Left renal pelvis (tissue), 4 donors: ENCODE measurements around the gene GPHN. TPM values are rescaled to one million over a fixed set of nuclear protein-coding genes. Genes with fewer than 3 reads are reported as not detected.
"Not testable (repeated sequence)": the region's sequence is repeated elsewhere in the genome, so short reads cannot be mapped to it uniquely, and the experiment has no call there.

Source experiments
- DNase-seq, 4 donors: peaks; one replicate each; pipeline ENCODE4 v3.0.0-alpha.2; 2013; ENCODE audit warnings: low read depth in 4 of 4, low spot score in 3 of 4
- polyA plus RNA-seq, 4 donors: library from polyadenylated mRNA; unstranded; fragments of 120-200 nt; gene quantifications; one replicate each; pipeline ENCODE4 v1.2.1, GENCODE V29; 2013; ENCODE audit not compliant: insufficient read length in 4 of 4

The GPHN gene
- polyA plus RNA-seq, 4 donors: 21.1 to 82.0 (median 66.4) TPM

DNA sequence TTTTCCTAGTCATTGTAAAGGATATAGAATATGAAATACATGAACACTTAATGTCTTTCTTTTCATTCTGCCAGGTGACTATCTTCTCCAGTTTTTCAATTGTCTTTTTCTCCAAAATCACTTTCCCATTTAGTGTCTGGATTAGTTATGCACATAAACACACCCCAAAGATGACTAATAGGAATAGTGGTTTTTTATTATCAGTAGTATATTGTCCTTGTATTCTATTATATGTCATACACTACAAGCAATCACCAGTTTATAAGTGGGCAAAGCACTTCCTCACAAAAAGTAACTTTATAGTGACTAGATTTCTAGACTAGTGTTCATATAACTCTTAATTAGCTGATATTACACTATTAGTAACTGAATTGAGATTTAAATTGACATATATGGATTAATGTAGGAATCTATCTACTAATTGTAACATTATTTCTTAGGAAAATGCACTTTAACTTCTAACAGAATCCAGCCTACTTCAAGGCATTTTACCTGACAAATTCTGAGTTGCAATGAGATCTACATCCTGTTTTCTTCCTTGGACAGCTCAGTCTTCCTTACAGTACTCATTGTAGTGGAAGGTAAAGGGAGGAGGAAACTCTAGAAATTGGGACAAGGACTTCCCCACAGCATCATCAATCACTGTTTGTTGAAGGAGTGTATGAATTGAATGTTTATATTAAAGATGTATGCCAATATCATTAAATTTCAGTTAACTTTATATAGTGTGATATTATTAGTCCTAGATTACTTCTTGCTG lies 495.2 kb downstream of the GPHN start:
- no peak for DNase-seq

DNA sequence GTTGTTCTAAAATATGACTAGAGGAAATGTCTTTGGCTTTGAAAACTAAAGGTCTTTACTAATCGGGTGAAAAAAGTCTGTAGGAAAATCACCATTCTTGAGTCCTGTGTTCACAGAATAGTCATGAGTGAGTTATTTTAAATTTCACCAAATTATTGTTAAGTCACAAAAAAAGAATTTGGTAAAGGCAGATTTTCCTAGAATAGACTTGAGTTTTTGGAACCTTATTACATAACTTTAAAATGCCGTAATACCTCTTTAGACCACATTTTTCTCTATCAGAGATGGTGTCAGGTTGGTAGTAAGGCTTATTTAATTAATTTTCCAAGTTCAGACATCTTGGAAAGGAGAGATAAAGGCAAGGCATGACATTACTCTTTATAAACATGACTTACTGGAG lies 496.6 kb downstream of the GPHN start:
- no peak for DNase-seq

DNA sequence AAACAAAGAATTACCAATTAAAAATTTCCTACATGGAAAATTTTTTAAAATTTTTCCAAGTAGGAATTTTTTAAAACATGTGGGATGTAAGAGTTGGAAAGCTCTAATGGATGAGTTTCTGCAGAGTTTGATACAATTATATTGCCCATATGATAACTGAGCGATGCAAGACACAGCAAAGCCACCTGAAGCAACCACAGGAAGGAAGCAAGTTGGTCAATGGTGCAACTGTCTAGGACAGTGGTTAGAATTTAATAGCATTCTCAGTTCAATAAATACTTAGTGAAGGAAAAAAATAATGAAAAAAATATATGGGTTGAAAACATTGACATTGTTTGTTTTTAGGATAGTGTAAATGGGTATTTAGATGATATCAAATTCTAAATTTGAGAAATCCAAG lies 502.7 kb downstream of the GPHN start:
- DNase-seq: no peak

DNA sequence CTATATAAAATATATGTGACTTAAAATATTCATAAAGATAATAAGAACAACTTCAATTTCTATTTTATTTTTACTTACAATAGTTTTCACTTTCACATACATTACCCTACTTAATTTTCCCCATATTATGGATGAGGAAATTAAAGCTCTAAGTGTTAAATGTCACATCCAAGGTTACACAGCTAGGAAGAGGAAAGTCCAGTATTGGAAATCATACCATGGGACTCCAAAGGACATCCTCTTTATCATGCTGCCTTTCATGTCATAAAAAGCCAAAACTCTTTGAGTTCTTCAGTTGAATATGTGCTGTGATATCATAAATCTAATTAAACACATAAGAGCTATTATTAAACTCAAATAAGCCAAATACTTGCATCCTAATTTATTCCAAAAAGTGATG lies 508.9 kb downstream of the GPHN start:
- no peak for DNase-seq

DNA sequence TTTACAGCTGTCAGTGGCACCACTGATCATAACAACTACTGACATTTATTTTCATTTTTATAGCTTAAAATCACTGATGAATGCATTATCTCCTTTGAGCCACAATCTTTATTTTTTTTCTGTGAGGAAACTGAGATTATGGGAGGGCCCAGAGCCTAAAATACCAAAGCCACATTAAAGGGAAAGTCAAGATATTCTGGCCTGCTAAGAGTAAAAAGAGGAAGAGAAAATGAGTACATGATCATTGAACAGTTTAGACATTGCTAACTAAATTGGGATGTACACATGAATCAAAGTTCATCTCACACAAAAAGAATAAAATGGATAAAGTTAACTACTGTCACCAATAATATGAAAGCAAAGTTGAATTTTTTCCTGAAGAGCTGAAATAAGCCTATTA lies 510.8 kb downstream of the GPHN start:
- DNase-seq: no peak

DNA sequence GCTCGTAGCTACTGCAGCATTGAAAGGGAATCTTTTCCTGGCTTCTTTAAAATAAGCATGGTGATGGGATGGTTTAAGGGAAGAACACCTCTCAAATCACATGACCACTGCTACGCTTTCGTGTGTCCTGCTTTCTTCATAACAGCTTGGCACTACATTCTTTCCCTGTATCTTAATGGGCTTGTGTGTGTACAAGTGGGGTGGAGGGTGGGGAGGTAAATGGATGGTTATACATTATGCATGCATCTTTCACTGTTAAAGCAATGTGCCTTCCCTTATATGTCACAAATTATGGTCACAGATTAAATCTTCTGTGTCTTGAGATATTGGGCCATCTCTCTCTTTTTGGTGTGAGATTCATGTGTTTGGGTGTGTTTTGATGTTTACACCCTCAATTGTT lies 511.8 kb downstream of the GPHN start:
- DNase-seq: no peak

DNA sequence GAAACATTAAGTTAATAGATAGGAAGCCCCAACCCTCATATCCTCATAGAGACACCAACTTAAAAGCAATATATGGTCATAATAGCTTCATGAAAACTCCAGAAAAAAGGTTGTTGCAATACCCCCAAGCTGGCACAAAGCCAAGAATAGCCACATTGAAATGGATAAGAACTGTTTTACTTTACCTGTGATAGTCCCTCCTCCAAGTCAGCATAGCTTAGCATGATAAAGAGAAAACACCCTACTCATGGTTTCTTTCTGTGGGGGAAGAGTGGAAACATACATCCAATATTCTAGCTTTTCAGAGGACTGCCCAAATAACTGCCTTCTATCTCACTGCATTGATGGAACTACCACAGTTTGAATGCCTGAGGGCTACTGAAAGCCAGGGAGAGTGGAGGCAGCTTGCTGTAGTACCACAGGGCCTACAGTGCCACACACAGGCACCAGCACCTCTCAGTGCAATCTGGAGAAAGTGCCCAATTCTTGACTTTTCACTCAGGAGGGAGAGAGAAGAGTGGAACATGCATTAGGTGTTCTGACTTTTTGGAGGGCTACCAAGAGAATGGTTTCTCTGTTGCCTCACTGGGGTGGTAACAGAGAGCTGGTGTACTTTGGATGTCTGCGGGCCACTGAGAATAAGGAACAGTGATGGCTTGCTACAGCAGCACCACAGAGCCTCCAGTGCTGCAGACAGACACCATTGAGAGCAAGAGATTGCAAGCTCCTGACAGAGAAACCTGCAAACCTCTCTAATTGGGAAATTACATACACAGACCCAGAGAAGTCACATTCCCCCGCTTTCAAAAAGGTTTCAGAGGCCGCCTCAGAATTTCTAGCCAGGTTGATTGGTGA lies 524.2 kb downstream of the GPHN start:
- no peak for DNase-seq

DNA sequence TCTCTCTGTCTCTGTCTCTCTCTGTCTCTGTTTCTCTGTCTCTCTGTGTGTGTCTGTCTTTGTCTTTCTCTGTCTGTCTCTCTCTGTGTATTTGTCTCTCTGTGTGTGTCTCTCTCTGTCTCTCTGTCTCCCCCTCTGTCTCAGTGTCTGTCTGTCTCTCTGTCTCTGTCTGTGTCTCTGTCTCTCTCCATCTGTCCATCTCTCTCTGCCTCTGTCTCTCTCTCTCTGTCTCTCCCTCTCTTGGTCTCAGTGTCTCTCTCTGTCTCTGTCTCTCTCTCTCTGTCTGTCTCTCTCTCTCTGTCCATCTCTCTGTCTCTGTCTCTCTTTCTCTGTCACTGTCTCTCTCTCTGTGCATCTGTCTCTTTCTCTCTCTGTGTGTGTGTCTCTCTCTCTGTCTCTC lies 537.5 kb downstream of the GPHN start:
- DNase-seq: no peak

DNA sequence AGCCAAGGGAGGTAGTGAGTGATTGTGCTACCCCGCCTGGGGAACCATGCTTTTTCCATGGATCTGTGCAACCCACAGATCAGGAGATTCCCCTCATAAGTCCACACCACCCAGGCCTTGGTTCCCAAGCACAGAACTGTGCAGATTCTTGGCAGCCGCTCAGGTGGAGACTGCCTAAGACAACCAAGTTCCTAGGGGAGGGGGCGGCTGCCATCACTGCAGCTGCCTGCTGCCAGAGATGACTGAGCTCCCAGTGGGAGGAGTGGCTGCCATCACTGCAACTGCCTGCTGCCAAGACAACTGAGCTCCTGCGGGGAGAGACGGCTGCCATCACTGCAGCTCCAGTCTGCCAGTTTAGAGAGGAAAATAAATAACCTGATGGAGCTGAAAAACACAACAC lies 542.9 kb downstream of the GPHN start:
- no peak for DNase-seq

DNA sequence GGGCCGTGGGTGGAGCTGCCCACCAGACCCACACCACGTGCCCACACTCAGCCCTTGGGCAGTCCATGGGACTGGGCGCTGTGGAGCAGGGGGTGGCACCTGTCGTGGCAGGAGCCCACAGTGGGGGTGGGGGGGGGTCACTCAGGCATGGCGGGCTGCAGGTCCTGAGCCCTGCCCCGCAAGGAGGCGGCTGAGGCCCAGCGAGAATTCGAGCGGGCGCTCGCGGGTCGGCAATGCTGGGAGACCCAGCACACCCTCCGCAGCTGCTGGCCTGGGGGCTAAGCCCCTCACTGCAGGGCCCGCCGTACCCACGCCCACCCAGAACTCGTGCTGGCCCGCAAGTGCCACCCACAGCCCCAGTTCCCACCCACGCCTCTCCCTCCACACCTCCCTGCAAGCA lies 548.7 kb downstream of the GPHN start:
- DNase-seq: no peak

DNA sequence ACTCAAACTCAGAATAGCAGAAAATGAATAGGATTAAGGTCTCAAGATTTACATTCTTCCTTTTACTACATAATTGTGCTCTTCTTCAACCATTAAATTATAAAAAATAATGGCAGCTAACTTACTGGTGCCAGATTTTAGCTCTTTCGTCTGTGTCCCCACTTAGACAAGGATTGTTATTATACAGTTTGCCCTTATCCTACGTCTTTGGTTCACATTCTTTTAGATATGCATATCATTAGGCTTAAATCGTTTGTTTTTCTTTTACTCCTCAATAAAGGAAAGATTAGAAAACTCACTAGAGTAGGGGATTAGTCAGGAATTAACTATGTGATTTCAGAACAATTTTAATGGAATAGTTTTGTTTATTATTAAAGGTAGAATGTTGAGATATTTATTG lies 551.6 kb downstream of the GPHN start:
- no peak for DNase-seq

DNA sequence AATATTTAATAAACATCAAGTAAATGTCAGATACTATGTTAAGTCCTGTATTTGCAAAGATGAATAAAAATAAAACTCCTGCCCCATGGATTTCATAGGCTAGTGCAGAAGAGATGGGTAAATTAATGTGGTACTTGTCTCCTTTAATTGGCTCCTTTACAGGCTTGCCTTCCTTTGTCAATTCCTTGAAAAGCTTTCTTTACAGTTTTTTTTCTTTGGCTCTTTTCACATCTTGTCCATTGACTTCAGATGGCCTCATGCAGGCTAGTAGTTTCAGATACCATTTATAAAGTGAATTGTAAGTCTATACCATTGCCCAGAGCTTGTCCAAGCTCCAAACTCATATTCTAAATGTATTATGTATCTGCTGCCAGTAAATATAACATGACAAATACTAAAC lies 552.6 kb downstream of the GPHN start:
- DNase-seq: no peak

DNA sequence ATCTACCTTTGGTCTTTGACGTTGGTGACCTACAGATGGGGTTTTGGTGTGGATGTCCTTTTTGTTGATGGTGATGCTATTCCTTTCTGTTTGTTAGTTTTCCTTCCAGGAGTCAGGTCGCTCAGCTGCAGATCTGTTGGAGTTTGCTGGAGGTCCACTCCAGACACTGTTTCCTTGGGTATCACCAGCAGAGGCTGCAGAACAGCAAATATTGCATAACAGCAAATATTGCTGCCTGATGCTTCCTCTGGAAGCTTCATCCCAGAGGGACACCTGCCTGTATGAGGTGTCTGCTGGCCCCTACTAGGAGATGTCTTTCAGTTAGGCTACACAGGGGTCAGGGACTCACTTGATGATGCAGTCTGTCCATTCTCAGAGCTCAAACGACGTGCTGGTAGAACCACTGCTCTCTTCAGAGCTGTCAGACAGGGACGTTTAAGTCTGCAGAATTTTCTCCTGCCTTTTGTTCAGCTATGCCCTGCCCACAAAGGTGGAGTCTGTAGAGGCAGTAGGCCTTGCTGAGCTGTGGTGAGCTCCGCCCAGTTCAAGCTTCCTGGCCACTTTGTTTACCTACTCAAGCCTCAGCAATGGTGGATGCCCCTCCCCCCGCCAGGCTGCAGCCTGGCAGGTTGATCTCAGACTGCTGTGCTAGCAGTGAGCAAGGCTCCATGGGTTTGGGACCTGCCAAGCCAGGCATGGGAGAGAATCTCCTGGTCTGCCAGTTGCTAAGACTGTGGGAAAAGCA lies 559.3 kb downstream of the GPHN start:
- DNase-seq: not testable (repeated sequence)

DNA sequence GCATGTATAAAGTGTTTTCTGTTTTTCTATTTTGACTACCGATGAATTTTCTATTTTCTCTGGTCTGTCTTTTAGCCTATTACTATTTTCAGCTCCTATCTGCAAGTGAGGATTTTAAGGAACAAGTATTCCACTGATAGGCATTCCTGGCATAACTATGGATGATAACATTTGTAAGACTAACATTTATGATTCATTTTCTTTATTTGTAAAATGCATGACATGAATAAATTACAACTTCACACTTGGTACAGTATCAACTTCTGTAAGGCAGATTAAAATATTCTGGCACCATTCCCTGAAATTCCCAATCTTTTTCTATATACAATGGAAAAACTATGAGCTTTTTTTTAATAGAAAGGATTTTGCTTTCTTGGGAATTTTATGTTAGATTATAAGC lies 560.3 kb downstream of the GPHN start:
- DNase-seq: no peak

DNA sequence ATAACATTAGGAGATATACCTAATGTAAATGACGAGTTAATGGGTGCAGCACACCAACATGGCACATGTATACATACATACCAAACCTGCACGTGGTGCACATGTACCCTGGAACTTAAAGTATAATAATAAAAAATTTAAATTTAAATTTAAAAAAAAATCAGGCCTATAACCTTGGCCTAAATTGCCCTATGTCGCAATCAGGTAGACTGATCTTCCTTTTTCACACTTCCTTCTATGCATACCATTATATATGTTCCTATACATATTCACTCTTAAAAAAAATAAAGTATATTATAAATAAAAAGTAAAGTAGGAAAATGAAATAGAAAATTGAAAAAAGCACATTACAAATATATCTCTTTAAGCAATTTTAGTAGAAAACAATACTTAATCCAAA lies 563.6 kb downstream of the GPHN start:
- DNase-seq: no peak

DNA sequence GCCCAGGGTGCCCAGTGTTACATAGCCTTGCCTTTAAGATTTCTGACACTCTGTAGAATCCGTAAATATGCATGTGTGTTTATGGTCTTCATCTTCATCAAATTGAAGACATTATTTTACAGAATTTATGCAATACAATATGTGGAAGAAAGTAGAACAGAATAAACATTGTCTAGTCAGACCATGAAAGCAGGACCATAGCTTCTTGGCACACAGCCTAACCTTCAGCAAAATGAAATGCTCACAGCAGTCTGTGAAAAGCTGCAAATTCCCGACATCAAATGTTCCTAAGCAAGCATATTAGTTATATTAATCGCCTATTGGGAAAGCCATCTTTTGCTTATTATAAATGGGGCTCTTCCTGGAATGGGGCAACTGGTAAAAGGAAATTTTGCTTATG lies 570.0 kb downstream of the GPHN start:
- no peak for DNase-seq

DNA sequence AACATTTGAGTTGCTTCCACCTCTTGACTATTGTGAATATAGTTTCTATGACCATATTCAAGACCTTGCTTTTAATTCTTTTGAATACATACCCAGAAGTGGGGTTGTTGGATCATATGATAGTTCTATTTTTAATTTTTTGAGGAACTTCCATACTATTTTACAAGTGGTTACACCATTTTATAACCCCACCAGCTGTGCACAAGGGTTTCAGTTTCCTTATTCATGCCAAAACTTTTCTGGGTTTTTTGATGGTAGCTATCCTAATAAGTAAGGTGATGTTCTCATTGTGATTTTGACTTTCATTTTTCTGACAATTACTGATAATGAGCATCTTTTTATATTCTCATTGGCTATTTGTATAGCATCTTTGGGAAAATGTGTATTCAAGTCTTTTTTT lies 571.9 kb downstream of the GPHN start:
- no peak for DNase-seq

DNA sequence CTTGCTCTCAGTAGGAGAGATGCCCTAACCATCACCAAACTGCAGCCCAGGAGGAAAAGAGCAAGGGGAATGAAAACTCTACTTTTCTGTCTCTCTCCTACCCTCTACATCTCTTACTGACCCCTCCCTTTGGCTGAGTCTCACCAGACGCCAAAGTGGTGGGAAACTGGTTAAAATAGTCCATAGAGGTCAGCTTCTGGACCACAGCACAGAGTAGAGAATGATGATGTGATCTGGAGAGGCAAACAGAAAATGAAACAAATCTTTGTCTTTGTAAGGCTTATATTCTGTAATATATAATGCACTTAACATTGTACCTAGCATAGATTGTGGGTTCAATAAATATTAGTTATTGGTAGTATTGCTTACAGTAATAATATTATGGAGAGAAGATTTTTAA lies 600.3 kb downstream of the GPHN start:
- DNase-seq: no peak

DNA sequence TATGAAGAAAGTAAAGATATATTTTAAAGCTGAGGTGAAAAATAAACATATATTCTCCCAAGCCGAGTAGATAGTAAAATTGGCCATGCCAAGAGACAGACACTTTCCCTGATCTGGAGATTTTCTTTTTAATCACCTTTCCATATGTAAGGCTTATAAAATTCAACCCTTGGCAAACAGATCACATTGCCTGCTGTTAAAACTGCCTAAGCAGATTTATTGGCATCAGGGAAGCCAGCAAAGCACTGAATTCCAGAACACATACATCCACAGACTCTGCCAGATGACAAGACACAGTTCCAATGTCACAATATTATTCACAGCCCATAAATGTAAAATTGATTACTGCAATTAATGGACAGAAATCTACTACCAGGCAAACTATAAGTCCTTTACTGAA lies 603.1 kb downstream of the GPHN start:
- DNase-seq: no peak

DNA sequence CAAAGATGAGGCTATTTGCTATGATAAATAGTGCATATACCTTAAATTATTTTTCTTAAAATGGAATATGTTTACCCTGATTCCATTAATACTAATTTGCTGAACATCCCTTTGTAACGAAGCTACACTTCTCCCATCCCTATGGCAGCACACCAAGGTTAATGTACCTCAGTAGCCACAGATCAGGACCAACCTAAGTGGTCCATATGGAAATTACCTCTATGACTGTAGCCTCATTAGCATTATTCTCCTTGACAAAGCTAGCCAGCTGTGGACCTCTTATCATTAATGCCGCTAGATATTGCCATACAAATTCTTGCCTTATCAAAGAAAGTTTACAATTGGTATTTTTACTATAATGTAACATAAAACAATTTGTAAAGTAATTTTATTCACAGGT lies 604.4 kb downstream of the GPHN start:
- DNase-seq: no peak

DNA sequence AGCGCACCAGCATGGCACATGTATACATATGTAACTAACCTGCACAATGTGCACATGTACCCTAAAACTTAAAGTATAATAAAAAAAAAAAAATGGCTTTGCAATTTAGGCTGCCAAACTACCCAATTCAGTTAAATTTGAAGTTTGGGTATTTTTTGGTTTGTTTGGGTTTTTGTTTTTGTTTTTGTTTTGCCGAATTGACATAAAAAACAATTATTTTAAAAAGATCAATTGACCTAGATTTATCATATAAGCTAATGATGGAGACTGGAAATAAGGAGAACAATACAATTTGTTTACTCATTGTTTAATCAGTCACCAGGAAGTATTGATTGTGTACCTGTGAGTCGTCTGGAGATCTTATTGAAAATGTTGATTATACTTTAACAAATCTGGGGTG lies 619.2 kb downstream of the GPHN start:
- DNase-seq: no peak

DNA sequence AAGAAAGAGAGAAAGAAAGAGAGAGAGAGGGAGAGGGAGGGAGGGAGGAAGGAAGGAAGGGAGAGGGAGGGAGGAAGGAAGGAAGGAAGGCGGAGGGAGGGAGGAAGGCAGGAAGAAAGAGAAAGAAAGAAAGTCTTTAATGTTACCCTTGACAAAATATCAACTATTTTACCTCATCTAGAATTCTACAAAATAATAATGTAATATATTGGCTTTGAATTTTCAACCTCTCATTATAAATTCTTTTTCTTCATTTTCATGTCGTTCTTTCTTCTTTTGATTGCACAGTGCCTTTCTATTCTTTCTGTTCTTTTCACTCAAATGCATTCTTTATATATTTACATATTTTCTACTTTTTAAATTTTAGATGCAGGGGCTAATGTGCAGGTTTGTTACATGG lies 621.8 kb downstream of the GPHN start:
- DNase-seq: no peak
